Measurements from ENCODE around the gene TMEM59. TPM values are rescaled to one million over a fixed set of nuclear protein-coding genes. Genes with fewer than 3 reads are reported as not detected.

Gene TMEM59
- total RNA-seq, 1 experiment from 2014 or later: 121 TPM

- no peaks in the 10 kb centered on the region for H3K27me3 ChIP-seq (ENCODE audit: insufficient read depth, low read length)
- no peaks in the 10 kb centered on the region for H3K9me3 ChIP-seq (ENCODE audit: control insufficient read depth in 1 of 2, insufficient read depth in 1 of 2, low read depth in 1 of 2, low read length in 2 of 2)
- DNase-seq (ENCODE audit: low read depth, low spot score) (no peak), ATAC-seq (no peak)
- no peak overlapping the region for H3K27ac ChIP-seq (ENCODE audit: low read depth, low read length)
- CTCF ChIA-PET: no interaction called here
- H3K4me2 ChIP-seq (ENCODE audit: low read length): no peak overlapping the region
- TF ChIP-seq POLR2A (IDR thresholded peaks at IDR 0.05; ENCODE audit: borderline replicate concordance, extremely low read depth, insufficient read depth, insufficient read length) (no peak), ZFX (IDR thresholded peaks at IDR 0.05) (no peak), ZNF274 (IDR thresholded peaks at IDR 0.05; ENCODE audit: low read depth, low read length) (no peak), CEBPB (IDR thresholded peaks at IDR 0.05; ENCODE audit: low read depth) (no peak), REST (IDR thresholded peaks at IDR 0.05; ENCODE audit: low read depth) (no peak), ATF3 (IDR thresholded peaks at IDR 0.05) (no peak)
- H2AFZ ChIP-seq (ENCODE audit: low read depth, low read length, poor library complexity, severe bottlenecking): no peak overlapping the region
- BruUV-seq (replicated peaks): no TSS peak
- H4K20me1 ChIP-seq (ENCODE audit: insufficient read depth): no peaks in the 10 kb centered on the region
- H3K9ac ChIP-seq (ENCODE audit: low read length): no peak overlapping the region
- no peaks in the 10 kb centered on the region for H3K4me1 ChIP-seq (ENCODE audit: control insufficient read depth in 1 of 2, insufficient read depth in 2 of 2, low read length in 2 of 2)
- intact Hi-C loops (cut with micrococcal nuclease): no loop called here
- H3K4me3 ChIP-seq (replicated peaks in 1 of 2; ENCODE audit: low read depth in 1 of 2, low read length in 2 of 2): no peak overlapping the region
- RAD21 ChIA-PET (ENCODE audit: low non-redundant PET in 1 of 2, low total read pairs in 2 of 2, uncharacterized antibody in 2 of 2, unreplicated experiment in 2 of 2): no interaction called here
- H3K36me3 ChIP-seq (ENCODE audit: control insufficient read depth in 1 of 2, insufficient read depth in 2 of 2, low read length in 2 of 2): no peaks in the 10 kb centered on the region
- H3K9me2 ChIP-seq (ENCODE audit: insufficient read depth): no peaks in the 10 kb centered on the region
- H3K79me2 ChIP-seq (ENCODE audit: insufficient read depth, low read length): no peaks in the 10 kb centered on the region
- POLR2A ChIA-PET: no interaction called here
These were observed 38.7 kb upstream of the TMEM59 start for GRCh38 chr1:54091666-54092065.

- Histone ChIP-seq H2AFZ (ENCODE audit: low read depth, low read length, poor library complexity, severe bottlenecking) (no peak overlapping the region), H3K4me3 (replicated peaks in 1 of 2; ENCODE audit: low read depth in 1 of 2, low read length in 2 of 2) (no peak overlapping the region), H3K9me2 (ENCODE audit: insufficient read depth) (no peaks in the 10 kb centered on the region), H3K4me2 (ENCODE audit: low read length) (no peak overlapping the region), H3K9ac (ENCODE audit: low read length) (no peak overlapping the region), H3K79me2 (ENCODE audit: insufficient read depth, low read length) (no peaks in the 10 kb centered on the region), H4K20me1 (ENCODE audit: insufficient read depth) (no peaks in the 10 kb centered on the region), H3K27me3 (ENCODE audit: insufficient read depth, low read length) (no peaks in the 10 kb centered on the region), H3K36me3 (ENCODE audit: control insufficient read depth in 1 of 2, insufficient read depth in 2 of 2, low read length in 2 of 2) (no peaks in the 10 kb centered on the region), H3K27ac (ENCODE audit: low read depth, low read length) (no peak overlapping the region), H3K4me1 (ENCODE audit: control insufficient read depth in 1 of 2, insufficient read depth in 2 of 2, low read length in 2 of 2) (no peaks in the 10 kb centered on the region), H3K9me3 (ENCODE audit: control insufficient read depth in 1 of 2, insufficient read depth in 1 of 2, low read depth in 1 of 2, low read length in 2 of 2) (no peaks in the 10 kb centered on the region)
- POLR2A ChIA-PET: no interaction called here
- CTCF ChIA-PET: no interaction called here
- no TSS peak for BruUV-seq (replicated peaks)
- TF ChIP-seq ELF1 (IDR thresholded peaks at IDR 0.05; ENCODE audit: borderline replicate concordance, low read depth): no peak
- no peak for TF ChIP-seq SRF (IDR thresholded peaks at IDR 0.05; ENCODE audit: low read depth)
- TF ChIP-seq EZH2 (IDR thresholded peaks at IDR 0.05): no peak
- TF ChIP-seq FOSL1 (IDR thresholded peaks at IDR 0.05; ENCODE audit: low read depth): no peak
- RAD21 ChIA-PET (ENCODE audit: low non-redundant PET in 1 of 2, low total read pairs in 2 of 2, uncharacterized antibody in 2 of 2, unreplicated experiment in 2 of 2): no interaction called here
- no peak for DNase-seq (ENCODE audit: low read depth, low spot score)
- intact Hi-C loops (cut with micrococcal nuclease): no loop called here
- ATAC-seq: no peak
These were observed 35.4 kb upstream of the TMEM59 start for GRCh38 chr1:54088385-54088784.
